ENCODE results near the gene TUFT1.

TUFT1 gene

DNA sequence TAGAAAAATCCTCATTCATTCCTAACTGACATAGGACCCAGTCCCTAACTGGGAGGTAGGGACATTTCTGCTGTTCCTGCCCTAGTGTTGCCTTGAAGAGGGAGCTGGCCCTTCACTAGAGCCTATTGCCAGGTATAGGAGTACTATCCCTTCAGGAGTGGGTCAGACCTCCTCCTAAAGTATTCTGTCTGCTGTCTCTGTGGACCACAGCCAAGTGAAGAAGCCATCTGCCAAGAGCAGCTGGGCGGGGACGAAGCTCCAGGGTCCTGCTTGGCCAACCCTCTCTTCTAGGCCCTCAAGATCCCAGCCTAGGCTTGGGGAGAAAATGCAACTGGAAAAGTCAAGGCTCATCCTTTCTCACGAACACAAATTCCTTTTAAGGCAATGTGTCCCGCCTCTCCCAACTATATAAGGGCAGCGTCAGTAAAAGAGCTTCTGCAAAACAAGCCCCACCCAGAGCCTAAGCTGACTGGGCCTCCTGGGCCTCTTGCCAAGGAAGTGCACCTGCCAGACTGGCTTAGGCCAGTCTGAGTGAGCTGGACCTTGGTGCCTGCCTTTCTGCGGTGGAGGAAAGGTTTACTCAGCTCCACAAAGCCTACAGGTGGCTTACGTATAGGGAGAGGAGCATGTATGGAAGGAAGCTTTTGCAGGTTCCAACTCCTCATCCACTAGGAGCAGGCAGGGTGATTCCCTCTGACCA lies 638 bp upstream of the TUFT1 start:
- peak; percentile 57 for DNase-seq (ENCODE audit: low spot score)

DNA sequence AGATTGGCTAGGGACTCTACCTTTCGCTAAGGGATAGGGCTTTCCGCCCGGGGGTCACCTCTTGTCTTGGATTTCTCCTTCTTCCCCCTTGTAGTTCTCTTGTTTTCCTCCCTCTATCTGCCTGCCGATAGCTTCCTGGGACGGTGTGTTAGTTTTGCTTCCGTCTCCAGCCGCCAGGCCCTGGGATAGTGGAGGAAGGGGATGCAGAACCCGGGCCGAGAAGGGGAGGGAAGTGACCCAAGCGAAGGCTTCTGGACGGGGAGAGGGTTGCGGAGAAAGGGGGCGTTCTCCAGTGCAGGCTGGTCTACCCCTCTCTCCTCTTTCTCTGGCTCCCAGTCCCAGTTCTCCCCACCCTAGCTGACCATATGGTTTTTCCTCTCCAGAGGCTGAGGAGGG lies 871 bp downstream of the TUFT1 start:
- DNase-seq (ENCODE audit: low spot score), result no peak

GRCh38 chr1:151541752-151542151 lies 1.6 kb downstream of the TUFT1 start:
- DNase-seq (ENCODE audit: low spot score), result no peak

- DNase-seq (ENCODE audit: low spot score), result no peak
Measured at GRCh38 chr1:151542710-151543129, 2.6 kb downstream of the TUFT1 start.

DNA sequence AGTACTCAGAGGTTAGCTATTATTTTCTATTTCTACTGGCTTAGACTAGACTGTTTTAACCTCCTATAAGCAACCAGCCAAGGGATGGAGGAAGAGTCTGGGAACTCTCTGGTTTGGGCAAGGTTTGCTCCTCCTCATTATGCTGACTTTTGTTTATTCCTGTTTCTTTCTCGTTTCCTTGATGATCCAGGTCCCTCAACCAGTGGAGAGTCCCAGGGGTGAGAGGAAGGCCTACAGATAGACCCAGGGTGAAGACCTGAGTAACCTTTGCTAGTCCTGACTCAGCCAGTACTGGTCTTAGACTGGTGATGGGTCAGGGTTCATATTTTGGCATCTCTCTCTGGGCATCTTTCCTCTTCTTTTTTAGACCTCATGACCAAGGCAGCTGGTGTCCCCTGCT lies 5.4 kb downstream of the TUFT1 start:
- DNase-seq (ENCODE audit: low spot score), result no peak

DNA sequence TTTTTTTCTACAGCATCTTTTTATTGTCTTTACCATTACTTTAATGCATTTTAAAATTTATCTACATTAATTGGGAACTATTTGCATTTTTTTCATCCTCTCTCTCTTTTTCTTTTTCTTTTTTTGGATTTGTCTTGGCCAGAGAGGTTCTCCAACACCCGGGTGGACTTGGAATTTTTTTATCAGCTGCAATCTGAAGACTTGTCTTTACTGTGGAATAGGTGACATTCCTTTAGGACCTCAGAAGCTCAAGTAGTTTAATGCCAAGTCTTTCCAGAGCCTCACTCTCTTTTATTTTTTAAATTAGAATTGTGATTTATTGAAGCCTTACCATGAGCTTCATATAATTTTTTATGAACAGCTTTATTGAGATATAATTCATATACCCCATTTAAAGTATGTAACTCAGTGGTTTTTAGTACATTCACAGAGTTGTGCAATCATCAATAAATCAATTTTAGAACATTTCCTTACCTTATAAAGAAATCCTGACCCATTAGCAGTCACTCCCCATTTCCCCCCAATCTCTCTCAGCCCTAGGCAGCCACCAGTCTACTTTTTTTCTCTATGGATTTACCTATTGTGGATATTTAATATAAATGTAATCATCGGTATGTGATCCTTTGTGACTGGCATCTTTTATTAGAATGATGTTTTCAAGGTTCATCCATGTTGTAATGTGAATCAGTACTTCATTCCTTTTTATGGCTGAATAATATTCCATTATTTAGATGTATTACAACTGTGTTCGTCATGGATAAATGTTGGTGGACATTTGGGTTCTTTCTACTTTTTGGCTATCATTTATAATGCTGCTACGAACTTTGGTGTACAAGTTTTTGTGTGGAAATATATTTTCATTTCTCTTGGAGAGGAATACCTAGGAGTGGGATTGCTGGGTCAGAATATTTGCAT lies 6.2 kb downstream of the TUFT1 start:
- DNase-seq (ENCODE audit: low spot score), result no peak

DNA sequence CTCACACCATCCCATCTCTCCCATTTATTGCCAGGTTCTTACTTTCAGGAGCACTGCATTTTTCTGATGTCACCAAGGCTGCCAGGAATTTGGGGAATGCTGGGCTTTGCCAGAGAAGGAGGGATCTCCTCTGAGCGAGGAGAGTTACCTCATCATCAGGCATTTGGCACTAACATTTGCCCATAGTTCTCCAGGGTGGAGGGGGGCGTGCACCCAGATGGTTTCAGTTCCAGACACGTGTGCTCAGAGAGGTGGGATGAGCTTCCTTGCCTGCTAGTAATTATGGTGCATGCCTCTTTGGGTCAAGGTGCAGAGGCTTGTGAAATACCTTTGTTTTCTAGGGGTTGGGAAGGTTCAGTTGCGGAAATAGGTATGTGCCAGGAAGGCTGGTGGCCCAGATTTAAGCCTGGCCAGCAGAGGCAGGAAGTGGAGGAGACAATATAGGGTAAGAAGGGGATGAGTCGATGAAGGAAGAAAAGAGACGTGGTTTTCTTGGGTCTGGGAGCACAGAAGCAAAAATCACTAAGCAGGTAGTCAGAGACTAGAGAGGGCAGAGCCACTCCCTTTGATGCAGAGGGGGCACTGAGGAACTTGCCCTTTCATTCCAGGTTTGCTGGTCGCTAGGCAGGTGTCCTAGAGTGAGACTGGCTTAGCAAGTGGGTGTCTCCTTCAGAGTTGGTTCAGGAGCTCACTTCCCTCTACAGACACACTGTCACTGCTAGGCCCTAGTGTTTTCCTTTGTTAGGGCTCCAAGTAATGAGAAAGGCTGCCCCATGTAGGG lies 7.2 kb downstream of the TUFT1 start:
- peak; percentile 70 for DNase-seq (ENCODE audit: low spot score)

- DNase-seq (ENCODE audit: low spot score), result no peak
Measured at GRCh38 chr1:151547900-151548230, 7.8 kb downstream of the TUFT1 start.

GRCh38 chr1:151549199-151549598 lies 9.1 kb downstream of the TUFT1 start:
- DNase-seq (ENCODE audit: low spot score), result no peak

DNA sequence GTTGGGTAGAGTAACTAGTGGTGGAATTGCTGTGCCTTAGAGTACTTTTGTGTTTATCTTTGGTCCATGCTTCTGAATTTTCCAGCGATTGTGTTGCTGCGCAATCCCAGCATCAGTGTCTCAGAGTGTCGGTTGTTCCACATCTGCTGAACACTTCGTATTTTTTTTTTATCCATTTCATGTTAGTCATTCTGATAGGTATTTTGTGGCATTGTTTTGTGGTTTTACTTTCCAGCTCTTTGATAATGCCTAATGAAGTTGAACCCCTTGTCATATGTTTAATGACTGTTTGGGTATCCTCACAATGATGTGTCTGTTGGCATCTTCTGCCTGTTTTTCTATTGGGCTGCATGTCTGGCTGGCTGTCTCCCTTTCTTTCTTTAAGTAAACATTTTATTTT lies 13.6 kb downstream of the TUFT1 start:
- DNase-seq (ENCODE audit: low spot score), result no peak

DNA sequence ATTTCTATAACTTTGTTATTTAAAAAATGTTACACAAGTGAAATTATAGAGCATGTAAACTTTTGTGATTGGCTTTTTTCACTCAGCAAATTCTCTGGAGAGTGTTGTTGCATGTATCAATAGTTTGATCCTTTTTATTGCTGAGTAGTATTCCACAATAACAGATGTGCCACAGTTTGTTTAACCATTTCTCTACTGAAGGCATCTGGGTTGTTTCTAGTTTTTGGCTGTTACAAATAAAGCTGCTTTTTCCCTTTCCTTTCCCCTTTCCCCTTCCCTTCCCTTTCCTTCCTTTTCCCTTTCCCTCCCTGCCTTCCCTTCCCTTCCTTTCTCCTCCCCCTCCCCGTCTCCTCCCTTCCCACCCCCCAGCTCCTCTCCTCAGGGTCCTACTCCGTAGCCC lies 15.9 kb downstream of the TUFT1 start:
- no peak for DNase-seq (ENCODE audit: low spot score)

DNA sequence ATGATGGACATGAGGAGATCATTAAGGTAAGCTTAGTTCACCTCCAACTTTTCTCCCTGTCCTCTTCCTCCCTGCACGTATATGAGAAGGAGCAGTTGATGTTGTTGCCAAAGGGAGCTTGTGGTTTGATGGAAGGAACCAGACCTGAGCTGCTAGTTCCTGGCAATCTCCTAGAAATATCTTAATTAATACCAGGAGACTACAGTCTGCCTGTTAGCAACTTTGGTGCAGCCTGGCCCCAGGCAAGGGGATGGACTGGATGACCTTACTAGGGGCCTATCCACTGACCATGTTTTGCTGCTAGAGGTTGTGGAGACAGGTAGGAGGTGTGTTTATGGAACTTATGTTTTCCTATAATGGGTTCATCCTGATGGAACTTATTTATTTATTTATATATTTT lies 22.6 kb downstream of the TUFT1 start:
- no peak for DNase-seq (ENCODE audit: low spot score)

- no peak for DNase-seq (ENCODE audit: low spot score)
Measured at GRCh38 chr1:151563376-151563775, 23.3 kb downstream of the TUFT1 start.

- DNase-seq (ENCODE audit: low spot score), result no peak
Measured at GRCh38 chr1:151565502-151566189, 25.5 kb downstream of the TUFT1 start.

DNA sequence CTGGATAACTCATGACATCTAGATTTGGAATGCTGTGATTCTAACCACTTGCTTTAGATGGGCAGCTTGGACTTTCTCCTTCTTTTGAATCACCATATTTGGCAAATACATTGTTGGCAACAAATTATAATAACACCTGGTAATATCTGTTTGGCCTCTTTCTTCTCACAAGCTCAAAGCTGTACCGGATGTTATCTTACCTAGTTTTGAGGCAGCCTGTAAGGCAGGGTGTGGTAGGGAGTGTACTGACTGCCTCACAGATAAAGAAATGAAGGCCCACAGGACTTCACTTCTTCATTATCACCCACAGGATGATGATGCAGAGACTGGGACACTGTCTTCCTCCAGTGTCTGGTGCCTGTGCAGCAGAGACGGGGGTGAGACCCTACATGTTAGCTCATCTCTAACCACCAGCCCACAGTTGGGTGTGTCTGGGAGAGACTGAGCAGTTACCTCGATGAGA lies 28.5 kb downstream of the TUFT1 start:
- no peak for DNase-seq (ENCODE audit: low spot score)

DNA sequence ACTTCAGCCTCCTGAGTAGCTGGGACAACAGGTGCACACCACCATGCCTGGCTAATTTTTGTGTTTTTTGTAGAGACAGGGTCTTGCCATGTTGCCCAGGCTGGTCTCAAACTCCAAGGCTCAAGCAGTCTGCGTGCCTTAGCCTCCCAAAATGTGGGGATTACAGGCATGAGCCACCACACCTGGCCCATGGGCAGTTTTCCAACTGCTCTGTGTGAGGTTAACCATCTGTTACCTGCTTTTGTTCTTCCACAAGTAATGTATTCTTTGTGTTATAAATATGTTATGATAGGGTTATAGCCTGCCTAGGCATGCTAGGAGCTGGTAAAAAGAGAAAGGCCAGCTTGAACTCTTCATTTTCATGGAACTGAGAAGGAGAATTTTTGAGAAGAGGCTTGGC lies 30.7 kb downstream of the TUFT1 start:
- DNase-seq (ENCODE audit: low spot score), result no peak

DNA sequence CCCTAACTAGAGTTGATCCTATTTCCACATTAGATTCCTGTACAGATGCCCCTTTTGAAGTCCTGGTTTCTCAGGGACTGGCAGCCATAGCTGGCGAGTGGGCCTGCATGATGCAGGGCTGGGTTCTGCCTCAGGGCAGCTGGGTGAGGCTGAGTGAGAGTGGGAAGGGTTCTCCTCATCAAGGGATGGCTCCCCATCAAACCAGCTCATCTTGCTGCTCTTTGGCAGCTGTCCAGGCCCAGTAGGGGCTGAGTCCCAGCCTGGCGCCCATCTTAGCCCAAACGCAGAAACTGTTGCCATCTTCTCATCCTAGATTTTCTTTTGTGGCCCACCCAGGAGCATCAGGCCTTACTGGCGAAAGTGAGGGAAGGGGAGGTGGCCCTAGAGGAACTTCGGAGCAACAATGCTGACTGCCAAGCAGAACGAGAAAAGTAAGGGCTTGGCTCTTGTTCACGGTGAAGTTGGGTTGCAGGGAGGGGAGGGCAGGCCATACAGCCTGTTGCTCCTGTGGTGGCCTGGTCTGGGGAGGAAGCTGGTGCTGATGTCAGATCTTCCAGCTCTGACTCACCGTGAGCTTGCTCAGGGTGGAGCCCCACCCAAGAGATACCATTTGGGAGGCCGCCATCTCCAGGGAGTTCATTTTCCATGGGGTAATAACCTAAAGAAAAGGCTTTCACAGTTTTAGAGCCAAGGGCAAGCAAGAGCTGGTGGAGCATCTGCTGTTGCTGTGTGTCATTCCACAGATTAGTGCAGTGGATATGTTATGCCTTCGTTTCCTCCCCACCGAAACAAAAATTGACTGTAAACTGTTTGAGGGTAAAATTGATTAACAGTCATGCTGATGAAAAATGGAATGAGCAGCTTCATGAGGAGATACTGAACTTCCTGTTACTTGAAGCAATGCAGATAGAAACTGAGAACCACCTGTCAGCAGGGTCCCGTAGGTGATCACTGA lies 34.7 kb downstream of the TUFT1 start:
- DNase-seq (ENCODE audit: low spot score), result no peak

- DNase-seq (ENCODE audit: low spot score), result no peak
Measured at GRCh38 chr1:151577173-151577572, 37.1 kb downstream of the TUFT1 start.

DNA sequence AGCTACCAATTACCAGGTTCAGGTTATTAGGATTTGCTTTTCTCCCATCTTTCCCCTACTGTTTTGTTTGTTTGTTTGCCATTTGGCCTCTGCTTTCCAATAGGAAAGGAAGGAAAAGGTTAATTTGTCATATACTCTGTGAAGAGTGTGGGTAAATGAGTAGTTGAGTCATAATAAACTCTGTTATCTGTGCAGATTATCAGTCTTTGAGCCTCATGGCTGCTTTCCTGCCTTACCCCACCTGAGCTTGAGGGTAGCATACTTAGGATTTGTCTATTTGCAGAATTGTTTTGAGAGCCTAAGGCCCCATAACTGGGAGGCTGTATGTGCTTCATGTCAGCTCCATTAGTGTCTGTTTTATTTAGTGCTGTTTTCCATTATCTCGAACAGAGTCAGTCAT lies 38.8 kb downstream of the TUFT1 start:
- DNase-seq (ENCODE audit: low spot score), result no peak

DNA sequence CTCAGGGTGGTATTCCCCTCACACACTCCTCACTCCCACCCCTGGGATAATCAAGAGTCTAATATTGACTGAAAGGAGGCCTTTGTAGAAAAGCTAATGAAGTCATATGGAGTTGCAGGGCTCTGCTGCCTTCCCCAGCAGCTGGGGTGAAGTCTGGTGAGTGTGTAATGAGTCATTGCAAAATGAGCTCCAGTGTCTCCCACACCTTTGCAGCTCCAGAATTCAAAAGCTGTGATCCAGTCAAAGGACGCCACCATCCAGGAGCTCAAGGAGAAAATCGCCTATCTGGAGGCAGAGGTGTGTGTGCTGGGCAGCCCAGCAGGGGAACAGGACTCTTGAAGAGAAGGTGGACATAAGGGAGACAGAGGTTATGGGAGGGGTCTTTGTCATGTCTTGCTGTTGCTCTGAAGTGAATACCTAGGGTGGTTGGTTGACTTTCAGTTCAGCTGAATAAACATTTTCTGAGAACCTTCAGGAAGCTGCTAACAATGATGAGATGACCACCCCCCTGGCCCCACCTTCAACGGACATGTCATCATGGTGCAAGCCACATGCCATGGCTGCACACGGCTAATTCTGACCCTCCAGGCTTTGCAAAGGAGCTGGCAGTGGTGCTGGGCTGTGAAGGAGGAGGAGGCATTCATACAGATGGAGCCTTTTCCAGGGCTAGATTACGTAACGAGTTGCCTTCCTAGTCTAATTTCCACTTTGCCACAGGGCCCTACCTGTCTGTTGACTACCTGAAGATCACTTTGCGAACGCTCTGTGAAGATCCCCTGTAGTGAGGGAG lies 39.5 kb downstream of the TUFT1 start:
- DNase-seq (ENCODE audit: low spot score), result no peak

Measured in ecto neural progenitor cell (in vitro differentiated cells).